ENCODE measurements around the gene CUL4A. TPM values are rescaled to one million over a fixed set of nuclear protein-coding genes. Genes with fewer than 3 reads are reported as not detected.
A peak's percentile ranks its signal among the peaks of the same experiment; 100 is the strongest.

Gene CUL4A
- total RNA-seq, 2 experiments from 2014 or later, result 54.6 to 56.6 TPM

- CTCF ChIA-PET, result interaction anchor here (1.5 kb wide), 1 partner anchor 120 kb away, joined by 5 read pairs; no protein-coding TSS in a partner anchor
- DNase-seq (no peak), ATAC-seq (ENCODE audit: poor library complexity) (no peak)
- Mint-ChIP-seq H3K9me3 (no peaks in the 10 kb centered on the region), H3K36me3 (ENCODE audit: low read depth) (no peaks in the 10 kb centered on the region), H3K4me1 (ENCODE audit: low read depth) (peaks cover 12% of the 10 kb centered on the region), H3K27ac (no peak overlapping the region), H3K27me3 (peaks cover 6% of the 10 kb centered on the region), H3K4me3 (no peak overlapping the region)
- POLR2A ChIA-PET, result no interaction called here
- no peak for TF ChIP-seq CTCF (IDR thresholded peaks at IDR 0.05)
- Histone ChIP-seq H3K27ac (ENCODE audit: low read depth in 1 of 2, low read length in 2 of 2) (no peak overlapping the region), H3K9me3 (ENCODE audit: control insufficient read depth in 1 of 2, insufficient read depth in 1 of 2, low read length in 2 of 2) (no peaks in the 10 kb centered on the region), H3K36me3 (ENCODE audit: insufficient read depth, low read length) (no peaks in the 10 kb centered on the region), H3K4me3 (ENCODE audit: low read length) (no peak overlapping the region), H3K4me1 (ENCODE audit: insufficient read depth, low read length) (peaks cover 4% of the 10 kb centered on the region), H3K27me3 (ENCODE audit: control insufficient read depth in 1 of 2, insufficient read depth in 2 of 2, low read length in 2 of 2) (peaks cover 0 to 4% of the 10 kb centered on the region in 2 experiments)
- intact Hi-C loops (cut with DNase I, micrococcal nuclease), result no loop called here
Measured at GRCh38 chr13:113273321-113273720, 63.9 kb downstream of the CUL4A start.

- no peaks in the 10 kb centered on the region for H3K36me3 Mint-ChIP-seq (ENCODE audit: low read depth)
- ATAC-seq (ENCODE audit: poor library complexity) (no peak), DNase-seq (peak in 2 of 14 experiments; percentile 32 to 42)
- POLR2A ChIA-PET, result no interaction called here
- peaks cover 12% of the 10 kb centered on the region for H3K4me1 Mint-ChIP-seq (ENCODE audit: low read depth)
- peaks cover 0 to 4% of the 10 kb centered on the region in 2 experiments for H3K27me3 ChIP-seq (ENCODE audit: control insufficient read depth in 1 of 2, insufficient read depth in 2 of 2, low read length in 2 of 2)
- H3K9me3 Mint-ChIP-seq, result no peaks in the 10 kb centered on the region
- H3K9me3 ChIP-seq (ENCODE audit: control insufficient read depth in 1 of 2, insufficient read depth in 1 of 2, low read length in 2 of 2), result no peaks in the 10 kb centered on the region
- H3K27ac Mint-ChIP-seq, result no peak overlapping the region
- peaks cover 13% of the 10 kb centered on the region for H3K27me3 Mint-ChIP-seq
- CTCF ChIA-PET, result interaction anchor here (1.5 kb wide), 1 partner anchor 120 kb away, joined by 5 read pairs; no protein-coding TSS in a partner anchor
- H3K4me3 Mint-ChIP-seq, result no peak overlapping the region
- no peak overlapping the region for H3K4me3 ChIP-seq (ENCODE audit: low read length)
- H3K27ac ChIP-seq (ENCODE audit: low read depth in 1 of 2, low read length in 2 of 2), result no peak overlapping the region
- intact Hi-C loops (cut with DNase I, micrococcal nuclease), result no loop called here
- peaks cover 4% of the 10 kb centered on the region for H3K4me1 ChIP-seq (ENCODE audit: insufficient read depth, low read length)
- TF ChIP-seq CTCF (IDR thresholded peaks at IDR 0.05), result no peak
- H3K36me3 ChIP-seq (ENCODE audit: insufficient read depth, low read length), result no peaks in the 10 kb centered on the region
Measured at GRCh38 chr13:113273851-113274590, 64.6 kb downstream of the CUL4A start.

- no peaks in the 10 kb centered on the region for H3K9me3 Mint-ChIP-seq
- no peak for ATAC-seq (ENCODE audit: poor library complexity)
- Histone ChIP-seq H3K36me3 (ENCODE audit: insufficient read depth, low read length) (no peaks in the 10 kb centered on the region), H3K4me1 (ENCODE audit: insufficient read depth, low read length) (peaks cover 4% of the 10 kb centered on the region), H3K9me3 (ENCODE audit: control insufficient read depth in 1 of 2, insufficient read depth in 1 of 2, low read length in 2 of 2) (no peaks in the 10 kb centered on the region), H3K27me3 (ENCODE audit: control insufficient read depth in 1 of 2, insufficient read depth in 2 of 2, low read length in 2 of 2) (peaks cover 0 to 4% of the 10 kb centered on the region in 2 experiments), H3K4me3 (ENCODE audit: low read length) (no peak overlapping the region), H3K27ac (ENCODE audit: low read depth in 1 of 2, low read length in 2 of 2) (no peak overlapping the region)
- no peak for TF ChIP-seq CTCF (IDR thresholded peaks at IDR 0.05)
- POLR2A ChIA-PET, result no interaction called here
- H3K27ac Mint-ChIP-seq, result no peak overlapping the region
- H3K4me3 Mint-ChIP-seq, result no peak overlapping the region
- CTCF ChIA-PET, result no interaction called here
- no peak for DNase-seq
- intact Hi-C loops (cut with DNase I, micrococcal nuclease), result loop anchor here (1.0 kb wide), 1 partner anchor 120 kb away; no protein-coding TSS in a partner anchor
- peaks cover 12% of the 10 kb centered on the region for H3K4me1 Mint-ChIP-seq (ENCODE audit: low read depth)
- H3K27me3 Mint-ChIP-seq, result peaks cover 14% of the 10 kb centered on the region
- no peaks in the 10 kb centered on the region for H3K36me3 Mint-ChIP-seq (ENCODE audit: low read depth)
Measured at GRCh38 chr13:113274721-113275120, 65.3 kb downstream of the CUL4A start.
